Endothelial cell of umbilical vein (primary cell): ENCODE measurements around the gene CFAP70. TPM values are rescaled to one million over a fixed set of nuclear protein-coding genes. Genes with fewer than 3 reads are reported as not detected.

Source experiments
- BruUV-seq: library from RNA; stranded (reverse); fragments of 400-500 nt; replicated peaks from 2 replicates; lab custom pipeline; 2021; lab: Mats Ljungman, UMichigan
- CTCF ChIA-PET: fragments of 300-600, 350-600 bp; sonication (Branson Sonifier 250); formaldehyde crosslinking; loops from one replicate; lab custom pipeline; 2021; ENCODE audit warnings: antibody characterized with exemption, inconsistent platforms; lab: Charles Lee
- POLR2A ChIA-PET: fragments of 300-600, 350-600 bp; sonication (Branson Sonifier 250); formaldehyde crosslinking; loops from one replicate; lab custom pipeline; 2021; ENCODE audit warnings: antibody characterized with exemption, inconsistent platforms; lab: Charles Lee
- DNase-seq: peaks from one replicate; pipeline ENCODE4 v3.0.0-alpha.2; 2011; ENCODE audit warnings: low read depth, low spot score
- FAIRE-seq: peaks from 2 replicates; lab custom pipeline; 2011; peaks lifted over from hg19 to GRCh38; lab: Jason Lieb, UNC
- H2AFZ ChIP-seq: 2 replicates; pipeline ENCODE4 v1.6.0; 2012; ENCODE audit warnings: low read depth, low read length, control low read depth, inconsistent platforms
- H3K27ac ChIP-seq: 2 replicates; pipeline ENCODE4 v1.5.1; 2011; ENCODE audit warnings: low read depth, mild to moderate bottlenecking, control low read depth, low read length, moderate library complexity; ENCODE audit not compliant: insufficient read depth
- H3K27me3 ChIP-seq, 2 experiments: 2 replicates each; pipeline versions ENCODE4 v1.6.0 to v1.6.1; 2011; ENCODE audit warnings: low read length in 2 of 2, mixed read lengths in 1 of 2; ENCODE audit not compliant: control insufficient read depth in 2 of 2, insufficient read depth in 2 of 2
- H3K36me3 ChIP-seq, 2 experiments: 2 replicates in 1 of 2; 3 replicates in 1 of 2; pipeline ENCODE4 v1.5.1; 2011; ENCODE audit warnings: low read length in 2 of 2, mild to moderate bottlenecking in 1 of 2, moderate library complexity in 1 of 2; ENCODE audit not compliant: control insufficient read depth in 2 of 2, insufficient read depth in 2 of 2; ENCODE audit errors: extremely low read depth in 1 of 2
- H3K4me1 ChIP-seq: 3 replicates; pipeline ENCODE4 v1.5.1; 2011; ENCODE audit warnings: mild to moderate bottlenecking, low read length; ENCODE audit not compliant: control insufficient read depth, insufficient read depth; ENCODE audit errors: extremely low read depth
- H3K4me2 ChIP-seq: 2 replicates; pipeline ENCODE4 v1.6.1; 2011; ENCODE audit warnings: low read length, control low read depth, mixed read lengths; ENCODE audit not compliant: insufficient read depth
- H3K4me3 ChIP-seq, 3 experiments: fragments of 200-600 bp in 1 of 3; sonication (generic), shearing (Covaris generic) in 1 of 3; replicated peaks in 1 of 3; 2 replicates each; pipeline ENCODE4 v1.5.1; 2011 to 2016; ENCODE audit warnings: control low read depth in 3 of 3, low read length in 3 of 3, mild to moderate bottlenecking in 2 of 3, inconsistent platforms in 1 of 3, low read depth in 1 of 3, moderate library complexity in 1 of 3; ENCODE audit not compliant: insufficient read depth in 1 of 3
- H3K79me2 ChIP-seq: 2 replicates; pipeline ENCODE4 v1.6.0; 2012; ENCODE audit warnings: low read length, inconsistent platforms; ENCODE audit not compliant: control insufficient read depth, insufficient read depth
- H3K9ac ChIP-seq: replicated peaks from 2 replicates; pipeline ENCODE3; 2011; ENCODE audit warnings: low read length, control low read depth; ENCODE audit not compliant: insufficient read depth; ENCODE audit errors: extremely low read depth
- H3K9me1 ChIP-seq: replicated peaks from 3 replicates; pipeline ENCODE4 v1.6.0; 2011; ENCODE audit warnings: mild to moderate bottlenecking, low read length; ENCODE audit not compliant: control insufficient read depth, insufficient read depth; ENCODE audit errors: extremely low read depth
- H3K9me3 ChIP-seq: replicated peaks from 2 replicates; pipeline ENCODE4 v1.5.1; 2012; ENCODE audit warnings: low read length, inconsistent platforms; ENCODE audit not compliant: control insufficient read depth, insufficient read depth
- H4K20me1 ChIP-seq: replicated peaks from 2 replicates; pipeline ENCODE3; 2011; ENCODE audit warnings: mild to moderate bottlenecking, low read length; ENCODE audit not compliant: control insufficient read depth, insufficient read depth; ENCODE audit errors: extremely low read depth
- EZH2 ChIP-seq: IDR thresholded peaks from 2 replicates; pipeline ENCODE4 v1.6.1; 2012; ENCODE audit warnings: borderline replicate concordance, low read depth, mild to moderate bottlenecking, moderate library complexity, low read length, inconsistent platforms; ENCODE audit not compliant: severe bottlenecking
- FOS ChIP-seq: IDR thresholded peaks from 2 replicates; pipeline ENCODE4 v1.6.1; 2011; ENCODE audit warnings: mild to moderate bottlenecking, low read length, moderate library complexity, borderline replicate concordance; ENCODE audit not compliant: insufficient read depth
- GATA2 ChIP-seq: IDR thresholded peaks from 2 replicates; pipeline ENCODE4 v1.7.0; 2011; ENCODE audit warnings: low read depth, mild to moderate bottlenecking, moderate library complexity, mixed read lengths, low read length; ENCODE audit not compliant: insufficient read length, insufficient read depth
- JUN ChIP-seq: IDR thresholded peaks from 2 replicates; pipeline ENCODE4 v1.6.1; 2011; ENCODE audit warnings: borderline replicate concordance, low read depth; ENCODE audit not compliant: insufficient read length, insufficient read depth
- MYC ChIP-seq: IDR thresholded peaks from one replicate; pipeline ENCODE4 v1.6.1; 2011; ENCODE audit warnings: mild to moderate bottlenecking, low read depth, low read length
- POLR2A ChIP-seq: IDR thresholded peaks from 2 replicates; pipeline ENCODE4 v1.6.1; 2012; ENCODE audit warnings: low read depth, mild to moderate bottlenecking, control low read depth, low read length
- POLR2AphosphoS5 ChIP-seq: IDR thresholded peaks from 2 replicates; pipeline ENCODE4 v1.6.1; 2012; ENCODE audit warnings: low read depth, mild to moderate bottlenecking, control low read depth, low read length, moderate library complexity; ENCODE audit not compliant: insufficient read depth
- dilution Hi-C: fragments of 300-500 bp; cut with MboI; formaldehyde crosslinking; loops from one replicate; pipeline ENCODE4 v1.15.0; 2019; ENCODE audit warnings: low sequenced_read_pairs; ENCODE audit not compliant: extremely low pct_ligation_motif_present
- intact Hi-C: fragments of 100-400 bp; cut with micrococcal nuclease; formaldehyde crosslinking; loops from one replicate; pipeline ENCODE4 v1.10.0; 2022
- polyA plus RNA-seq, 4 experiments: library from polyadenylated mRNA; depleted of rRNA in 3 of 4; stranded (reverse) in 3 of 4; unstranded in 1 of 4; fragments of >200 nt; gene quantifications; 2 replicates each; pipeline versions ENCODE4 v1.2.1 to v1.2.3, GENCODE V29; 2011 to 2012; ENCODE audit warnings: missing spikeins in 1 of 4
- total RNA-seq: library from RNA; stranded (reverse); gene quantifications from 2 replicates; pipeline ENCODE4 v1.2.3, GENCODE V29; 2021
- TF ChIP-seq, protein P1 (sequence below), 2 donors: IDR thresholded peaks; 1 replicate in 1 of 2; 2 replicates in 1 of 2; pipeline ENCODE4 v1.5.1; 2011; ENCODE audit warnings: low read length in 2 of 2, mild to moderate bottlenecking in 2 of 2, moderate library complexity in 2 of 2, control low read depth in 1 of 2, inconsistent platforms in 1 of 2, low read depth in 1 of 2; ENCODE audit not compliant: insufficient read depth in 1 of 2; ENCODE audit errors: extremely low read depth in 1 of 2
- TF ChIP-seq, protein P2 (sequence below): IDR thresholded peaks from 2 replicates; pipeline ENCODE4 v1.6.1; 2011; ENCODE audit not compliant: insufficient read depth, insufficient read length

The CFAP70 gene
- total and polyA plus RNA-seq, 2 donors (not counting 3 experiments of a cell fraction or from before 2014, with no cell fraction given), result 0.19 to 0.27 TPM

DNA sequence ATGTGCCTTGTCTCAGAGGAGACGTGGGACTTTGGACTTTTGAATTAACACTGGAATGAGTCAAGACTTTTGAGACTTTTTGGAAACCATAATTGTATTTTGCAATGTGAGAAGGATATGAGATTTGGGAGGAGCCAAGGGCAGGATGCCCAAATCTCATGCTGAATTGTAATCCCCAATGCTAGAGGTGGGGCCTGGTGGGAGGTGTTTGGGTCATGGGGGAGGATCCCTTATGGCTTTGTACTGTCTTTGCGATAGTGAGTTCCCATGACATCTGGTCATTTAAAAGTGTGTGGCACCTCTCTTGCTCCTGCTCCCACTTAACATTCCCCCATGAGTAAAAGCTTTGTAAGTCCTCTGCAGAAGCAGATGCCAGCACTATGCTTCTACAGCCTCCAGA lies 150.8 kb downstream of the CFAP70 start:
- POLR2A ChIA-PET, result no interaction called here
- Histone ChIP-seq H3K4me2 (no peak overlapping the region), H2AFZ (no peak overlapping the region), H3K36me3 (peaks cover 0 to 2% of the 10 kb centered on the region in 2 experiments), H3K4me3 (no peak overlapping the region), H3K79me2 (no peaks in the 10 kb centered on the region), H4K20me1 (no peaks in the 10 kb centered on the region), H3K9me3 (no peaks in the 10 kb centered on the region), H3K9me1 (no peaks in the 10 kb centered on the region), H3K9ac (no peak overlapping the region), H3K27me3 (no peaks in the 10 kb centered on the region), H3K27ac (no peak overlapping the region), H3K4me1 (no peaks in the 10 kb centered on the region)
- intact Hi-C loops (no loop called here), dilution Hi-C loops (no loop called here)
- BruUV-seq, result no TSS peak
- CTCF ChIA-PET, result interaction anchor here (2.0 kb wide), 1 partner anchor 11 kb away, joined by 6 read pairs; no protein-coding TSS in a partner anchor
- DNase-seq, result no peak
- no peak for TF ChIP-seq POLR2AphosphoS5
- TF ChIP-seq, protein P1, sequence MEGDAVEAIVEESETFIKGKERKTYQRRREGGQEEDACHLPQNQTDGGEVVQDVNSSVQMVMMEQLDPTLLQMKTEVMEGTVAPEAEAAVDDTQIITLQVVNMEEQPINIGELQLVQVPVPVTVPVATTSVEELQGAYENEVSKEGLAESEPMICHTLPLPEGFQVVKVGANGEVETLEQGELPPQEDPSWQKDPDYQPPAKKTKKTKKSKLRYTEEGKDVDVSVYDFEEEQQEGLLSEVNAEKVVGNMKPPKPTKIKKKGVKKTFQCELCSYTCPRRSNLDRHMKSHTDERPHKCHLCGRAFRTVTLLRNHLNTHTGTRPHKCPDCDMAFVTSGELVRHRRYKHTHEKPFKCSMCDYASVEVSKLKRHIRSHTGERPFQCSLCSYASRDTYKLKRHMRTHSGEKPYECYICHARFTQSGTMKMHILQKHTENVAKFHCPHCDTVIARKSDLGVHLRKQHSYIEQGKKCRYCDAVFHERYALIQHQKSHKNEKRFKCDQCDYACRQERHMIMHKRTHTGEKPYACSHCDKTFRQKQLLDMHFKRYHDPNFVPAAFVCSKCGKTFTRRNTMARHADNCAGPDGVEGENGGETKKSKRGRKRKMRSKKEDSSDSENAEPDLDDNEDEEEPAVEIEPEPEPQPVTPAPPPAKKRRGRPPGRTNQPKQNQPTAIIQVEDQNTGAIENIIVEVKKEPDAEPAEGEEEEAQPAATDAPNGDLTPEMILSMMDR (IDR thresholded peaks at IDR 0.05; ENCODE audit: extremely low read depth in 1 of 2, insufficient read depth in 1 of 2, low read depth in 1 of 2, low read length in 2 of 2), result no peak
- TF ChIP-seq FOS, result no peak
- TF ChIP-seq, protein P2, sequence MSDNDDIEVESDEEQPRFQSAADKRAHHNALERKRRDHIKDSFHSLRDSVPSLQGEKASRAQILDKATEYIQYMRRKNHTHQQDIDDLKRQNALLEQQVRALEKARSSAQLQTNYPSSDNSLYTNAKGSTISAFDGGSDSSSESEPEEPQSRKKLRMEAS, result no peak
- no peak for TF ChIP-seq JUN
- TF ChIP-seq GATA2, result no peak
- no peak for TF ChIP-seq MYC
- TF ChIP-seq POLR2A, result no peak
- TF ChIP-seq EZH2, result no peak
- no peak for FAIRE-seq
